Lung microvascular endothelial cell (primary cell): ENCODE measurements around the gene GYG1. TPM values are rescaled to one million over a fixed set of nuclear protein-coding genes. Genes with fewer than 3 reads are reported as not detected.
A peak's percentile ranks its signal among the peaks of the same experiment; 100 is the strongest.

Source experiments
- DNase-seq, 2 donors: peaks; one replicate each; pipeline versions ENCODE4 v3.0.0 to v3.0.0-alpha.2; 2010; ENCODE audit warnings: low read depth in 2 of 2
- total RNA-seq: library from RNA; depleted of rRNA; stranded (reverse); fragments of >200 nt; gene quantifications from 2 replicates; pipeline ENCODE4 v1.2.1, GENCODE V29; 2014

The GYG1 gene
- total RNA-seq, 1 donor from 2014 or later = 38.3 TPM

- DNase-seq = peak in 1 of 2 donors; percentile 86
Measured at GRCh38 chr3:149016669-149017541, 25.6 kb downstream of the GYG1 start.

GRCh38 chr3:149018247-149018646 is 26.9 kb downstream of the GYG1 start:
- no peak for DNase-seq

DNA sequence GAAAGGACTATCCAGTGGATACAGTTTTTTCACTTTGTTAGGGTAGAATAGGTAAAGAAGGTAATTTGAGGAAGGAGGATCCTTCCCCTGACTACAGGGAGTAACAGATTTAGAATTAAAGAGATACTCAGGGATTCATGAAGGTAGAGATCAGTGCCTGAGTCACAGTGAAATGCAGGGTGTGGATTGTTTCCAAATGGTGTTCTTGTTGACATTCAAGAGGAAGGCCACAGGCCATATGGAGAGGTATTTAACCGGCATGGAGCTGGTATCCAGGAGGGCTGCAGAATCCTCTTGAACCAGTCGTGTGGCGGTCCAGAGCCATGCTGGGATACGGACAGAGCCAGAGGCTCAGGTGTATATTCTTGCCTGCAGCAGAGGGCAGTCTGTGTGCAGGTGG is 28.2 kb downstream of the GYG1 start:
- DNase-seq = no peak

GRCh38 chr3:149020196-149020838 is 29.0 kb downstream of the GYG1 start:
- DNase-seq = peak in 1 of 2 donors; percentile 54

DNA sequence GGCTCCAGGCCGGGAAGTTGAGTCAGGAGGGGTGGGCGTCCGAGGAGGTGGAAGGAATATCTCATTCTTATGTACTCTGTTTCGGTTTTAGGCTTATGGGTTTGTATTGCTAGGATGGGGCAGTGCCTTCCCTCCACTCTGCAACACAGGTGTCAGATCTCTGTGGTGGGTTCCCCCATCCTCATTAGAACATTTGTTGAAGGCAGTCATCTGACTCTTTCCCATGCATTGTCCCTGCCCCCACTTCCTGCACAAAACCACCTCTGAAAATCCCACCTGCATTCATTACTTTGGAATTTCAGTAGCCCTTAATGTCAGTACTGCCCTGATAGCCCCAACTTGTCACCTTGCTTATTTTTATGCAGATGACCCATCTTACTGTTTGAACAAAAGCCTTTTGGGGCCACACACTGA is 29.5 kb downstream of the GYG1 start:
- DNase-seq = no peak

DNA sequence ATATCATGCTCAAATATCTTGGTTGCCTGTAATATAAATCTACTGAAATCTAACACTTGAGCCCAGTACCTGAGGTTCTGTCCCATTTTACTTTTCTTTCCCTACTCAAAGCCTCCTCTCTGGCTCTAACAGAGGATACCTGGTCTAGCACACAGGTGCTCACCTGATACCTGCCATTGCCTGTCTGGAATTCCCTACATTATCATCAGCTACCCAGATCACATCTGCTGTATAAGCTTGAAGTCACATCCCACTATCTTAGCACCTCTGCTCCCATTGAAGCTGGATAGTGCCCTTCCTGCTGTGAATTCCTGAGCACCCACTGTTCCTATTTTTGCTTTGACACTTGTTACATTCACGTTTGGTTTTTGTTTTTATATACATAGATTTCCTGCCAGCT is 30.5 kb downstream of the GYG1 start:
- no peak for DNase-seq

DNA sequence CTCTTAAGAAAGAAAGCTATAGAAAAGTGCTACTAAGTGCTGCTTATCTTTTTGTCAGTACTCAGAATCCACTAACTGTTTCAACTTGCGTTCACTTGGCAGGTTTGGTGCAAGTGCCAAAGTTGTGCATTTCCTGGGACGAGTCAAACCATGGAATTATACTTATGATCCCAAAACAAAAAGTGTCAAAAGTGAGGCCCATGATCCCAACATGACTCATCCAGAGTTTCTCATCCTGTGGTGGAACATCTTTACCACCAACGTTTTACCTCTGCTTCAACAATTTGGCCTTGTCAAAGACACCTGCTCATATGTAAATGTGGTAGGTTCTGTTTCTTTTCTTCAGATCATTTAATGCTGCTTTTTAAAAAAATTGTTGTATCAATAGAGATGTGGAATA is 32.6 kb downstream of the GYG1 start:
- peak in 1 of 2 donors; percentile 17 for DNase-seq

DNA sequence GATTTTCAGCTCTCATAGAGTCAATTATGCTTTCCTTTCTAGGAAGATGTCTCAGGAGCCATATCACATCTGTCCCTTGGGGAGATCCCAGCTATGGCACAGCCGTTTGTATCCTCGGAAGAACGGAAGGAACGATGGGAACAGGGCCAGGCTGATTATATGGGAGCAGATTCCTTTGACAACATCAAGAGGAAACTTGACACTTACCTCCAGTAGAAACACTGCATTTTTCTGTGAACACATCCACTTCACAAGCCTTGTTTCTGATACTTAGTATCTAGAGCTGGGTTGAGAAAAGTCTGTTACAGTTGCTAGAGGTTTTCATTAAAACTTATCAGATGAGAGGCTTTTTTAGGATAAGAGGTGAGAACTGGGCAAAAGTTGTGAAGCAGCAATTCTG is 35.4 kb downstream of the GYG1 start:
- no peak for DNase-seq

GRCh38 chr3:149031096-149031495 is 39.8 kb downstream of the GYG1 start:
- no peak for DNase-seq

- no peak for DNase-seq
Measured at GRCh38 chr3:149037684-149038083, 46.3 kb downstream of the GYG1 start.

GRCh38 chr3:149038322-149038721 is 47.0 kb downstream of the GYG1 start:
- DNase-seq = no peak

- DNase-seq = peak in 1 of 2 donors; percentile 71
Measured at GRCh38 chr3:149042789-149043386, 51.5 kb downstream of the GYG1 start.

GRCh38 chr3:149044339-149045083 is 53.2 kb downstream of the GYG1 start:
- no peak for DNase-seq

DNA sequence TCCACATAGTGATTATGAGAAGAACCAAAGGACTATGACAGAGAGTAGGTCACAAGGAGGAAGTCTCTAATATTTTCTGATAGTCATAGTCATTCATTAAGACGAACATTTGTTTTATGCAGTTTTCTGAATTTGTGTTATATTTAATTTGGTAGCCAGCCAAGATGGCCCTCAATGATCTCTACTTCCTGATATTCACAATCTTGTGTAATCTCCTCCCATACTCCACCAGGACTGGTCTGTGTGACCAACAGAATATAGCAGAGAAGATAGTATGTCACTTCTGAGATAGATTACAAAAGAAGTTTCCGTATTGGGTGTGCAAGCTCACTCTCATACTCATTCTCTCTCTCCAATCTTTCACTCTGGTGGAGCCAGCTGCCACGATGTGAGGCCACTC is 64.2 kb downstream of the GYG1 start:
- DNase-seq = peak; percentile 56

- DNase-seq = no peak
Measured at GRCh38 chr3:149058198-149058597, 66.9 kb downstream of the GYG1 start.

GRCh38 chr3:149058602-149059001 is 67.3 kb downstream of the GYG1 start:
- DNase-seq = no peak

GRCh38 chr3:149061776-149062175 is 70.4 kb downstream of the GYG1 start:
- DNase-seq = no peak

- no peak for DNase-seq
Measured at GRCh38 chr3:149067883-149068282, 76.5 kb downstream of the GYG1 start.
